Measurements from ENCODE around the gene FAM234B. TPM values are rescaled to one million over a fixed set of nuclear protein-coding genes. Genes with fewer than 3 reads are reported as not detected.

Gene FAM234B
- total and polyA plus RNA-seq, 2 experiments from 2014 or later: 9.5 to 21.1 TPM

GRCh38 chr12:13125996-13126395 lies 81.8 kb downstream of the FAM234B start:
- H3K4me3 ChIP-seq: no peak overlapping the region
- H2AFZ ChIP-seq: no peak overlapping the region
- H3K36me3 ChIP-seq (ENCODE audit: insufficient read depth): no peaks in the 10 kb centered on the region
- no peak overlapping the region for H3K4me3 Mint-ChIP-seq
- no peaks in the 10 kb centered on the region for H4K20me1 ChIP-seq (replicated peaks; ENCODE audit: insufficient read depth)
- H3K4me2 ChIP-seq: no peak overlapping the region
- no peaks in the 10 kb centered on the region for H3K4me1 ChIP-seq (ENCODE audit: insufficient read depth)
- H3F3A ChIP-seq (replicated peaks; ENCODE audit: low read depth): no peaks in the 10 kb centered on the region
- ATAC-seq: no peak
- peaks cover 9% of the 10 kb centered on the region; the same call in 1 of the 2 replicates for H3K9me2 ChIP-seq (ENCODE audit: insufficient read depth)
- no peaks in the 10 kb centered on the region for H3K27me3 Mint-ChIP-seq (ENCODE audit: insufficient read depth, low read depth, poor library complexity)
- TF ChIP-seq ZNF331 (CRISPR knock-in tag; IDR thresholded peaks at IDR 0.05; ENCODE audit: low read depth) (no peak), ZNF462 (CRISPR knock-in tag; IDR thresholded peaks at IDR 0.05) (no peak), EZH2 (IDR thresholded peaks at IDR 0.05; ENCODE audit: low read depth, unreplicated experiment) (no peak), NANOG (IDR thresholded peaks at IDR 0.05; ENCODE audit: borderline replicate concordance) (no peak), CREB1 (CRISPR knock-in tag; IDR thresholded peaks at IDR 0.05; ENCODE audit: low read depth) (no peak), STAT1 (IDR thresholded peaks at IDR 0.05; ENCODE audit: unreplicated experiment) (no peak), EZH2phosphoT487 (IDR thresholded peaks at IDR 0.05; ENCODE audit: unreplicated experiment) (no peak), ETS1 (IDR thresholded peaks at IDR 0.05) (no peak), ZNF114 (CRISPR knock-in tag; IDR thresholded peaks at IDR 0.05) (no peak), REST (IDR thresholded peaks at IDR 0.05; ENCODE audit: unreplicated experiment) (no peak), CTCF (conservative IDR thresholded peaks at IDR 0.05; ENCODE audit: low read depth in 2 of 2) (no peak), POLR2AphosphoS5 (IDR thresholded peaks at IDR 0.05; ENCODE audit: low read depth) (no peak)
- no peaks in the 10 kb centered on the region for H3K79me2 ChIP-seq (replicated peaks; ENCODE audit: insufficient read depth)
- no peak for DNase-seq (ENCODE audit: low spot score)
- H3K36me3 Mint-ChIP-seq (ENCODE audit: low read depth): no peaks in the 10 kb centered on the region
- no peaks in the 10 kb centered on the region for H3K27me3 ChIP-seq (ENCODE audit: insufficient read depth)
- no peak overlapping the region for H3K27ac ChIP-seq (ENCODE audit: low read depth)
- H3K4me1 Mint-ChIP-seq: peaks cover 7% of the 10 kb centered on the region
- no peak overlapping the region for H3K27ac Mint-ChIP-seq
- H3K9me3 Mint-ChIP-seq: no peaks in the 10 kb centered on the region

All from GM23338 (cell line).